HG03378 (cell line): ENCODE measurements around the gene DHRS2.
"Not testable (repeated sequence)": the region's sequence is repeated elsewhere in the genome, so short reads cannot be mapped to it uniquely, and the experiment has no call there.

Experiments used
- ATAC-seq: cut with Tn5 transposase; IDR thresholded peaks from one replicate; pipeline ENCODE4 v1.9.1; 2021; ENCODE audit warnings: mild to moderate bottlenecking, moderate library complexity; ENCODE audit not compliant: unreplicated experiment

DHRS2 gene

DNA sequence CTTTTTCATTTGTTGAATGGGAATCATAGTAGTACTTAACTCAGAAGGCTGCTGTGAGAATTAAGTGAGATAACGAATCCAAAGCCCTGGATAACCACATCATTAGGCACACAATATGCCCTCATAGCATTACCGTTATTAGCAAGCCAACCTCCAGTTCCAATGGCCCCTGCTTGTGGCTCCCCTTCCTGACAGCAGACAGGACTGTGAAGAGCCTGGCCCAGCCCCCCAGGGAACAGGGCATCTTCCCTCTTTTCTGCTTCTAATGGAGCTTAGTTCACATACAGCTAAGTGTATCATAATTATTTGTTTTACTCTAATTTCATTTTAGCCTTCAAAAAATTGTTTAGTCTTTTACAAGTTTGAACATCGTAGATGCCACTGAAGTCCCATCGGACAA lies 39.7 kb downstream of the DHRS2 start:
- no peak for ATAC-seq

DNA sequence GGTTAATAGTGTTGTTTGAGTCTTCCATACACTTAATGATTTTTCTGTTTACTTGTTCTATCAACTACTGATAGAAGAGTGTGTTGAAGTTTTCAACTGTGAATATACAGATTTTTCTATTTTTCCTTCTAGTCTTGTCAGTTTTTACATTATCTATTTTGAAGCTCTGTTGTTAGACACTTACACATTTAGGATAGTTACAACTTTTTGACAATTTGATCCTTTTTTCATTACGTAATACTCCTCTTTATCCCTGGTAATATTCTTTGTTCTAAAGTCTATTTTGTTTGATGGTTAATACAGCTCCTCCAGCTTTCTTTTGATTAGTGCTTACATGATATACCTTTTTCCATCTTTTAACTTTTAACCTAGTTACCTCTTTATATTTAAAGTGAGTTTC lies 45.2 kb downstream of the DHRS2 start:
- ATAC-seq, result no peak

DNA sequence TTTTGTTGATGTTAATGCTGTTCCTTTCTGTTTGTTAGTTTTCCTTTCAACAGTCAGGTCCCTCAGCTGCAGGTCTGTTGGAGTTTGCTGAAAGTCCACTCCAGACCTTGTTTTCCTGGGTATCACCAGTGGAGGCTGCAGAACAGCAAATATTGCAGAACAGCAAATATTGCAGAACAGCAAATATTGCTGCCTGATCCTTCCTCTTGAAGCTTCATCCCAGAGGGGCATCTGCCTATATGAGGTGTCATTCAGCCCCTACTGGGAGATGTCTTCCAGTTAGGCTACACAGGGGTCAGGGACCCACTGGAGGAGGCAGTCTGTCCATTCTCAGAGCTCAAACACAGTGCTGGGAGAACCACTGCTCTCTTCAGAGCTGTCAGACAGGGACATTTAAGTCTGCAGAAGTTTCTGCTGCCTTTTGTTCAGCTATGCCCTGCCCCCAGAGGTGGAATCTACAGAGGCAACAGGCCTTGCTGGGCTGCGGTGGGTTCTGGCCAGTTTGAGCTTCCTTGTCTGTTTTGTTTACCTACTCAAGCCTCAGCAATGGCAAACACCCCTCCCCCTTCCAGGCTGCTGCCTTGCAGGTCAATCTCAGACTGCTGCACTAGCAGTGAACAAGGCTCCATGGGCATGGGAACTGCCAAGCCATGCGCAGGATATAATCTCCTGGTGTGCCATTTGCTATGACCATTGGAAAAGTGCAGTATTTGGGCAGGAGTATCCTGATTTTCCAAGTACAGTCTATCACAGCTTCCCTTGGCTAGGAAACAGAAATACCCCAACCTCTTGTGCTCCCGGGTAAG lies 53.7 kb downstream of the DHRS2 start:
- not testable (repeated sequence) for ATAC-seq

DNA sequence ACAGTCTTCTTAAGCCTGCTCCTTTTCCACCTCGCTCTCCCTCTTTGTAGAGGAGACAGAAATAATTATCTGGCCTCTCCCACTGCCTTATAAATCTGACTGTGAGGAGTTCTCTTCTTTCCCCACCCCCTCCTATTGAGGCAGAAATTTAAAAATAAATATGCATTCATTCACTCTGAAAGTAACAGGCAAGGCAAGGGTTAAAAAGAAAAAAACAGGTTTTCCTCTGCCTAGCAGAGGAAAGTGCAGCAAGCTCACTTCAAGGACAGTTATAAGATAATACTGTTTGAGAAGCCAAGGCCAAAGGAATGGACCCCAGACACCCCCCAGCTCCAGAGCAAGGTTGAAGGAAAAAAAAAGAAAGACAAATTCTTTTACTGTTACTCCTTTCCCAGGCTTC lies 56.3 kb downstream of the DHRS2 start:
- no peak for ATAC-seq

DNA sequence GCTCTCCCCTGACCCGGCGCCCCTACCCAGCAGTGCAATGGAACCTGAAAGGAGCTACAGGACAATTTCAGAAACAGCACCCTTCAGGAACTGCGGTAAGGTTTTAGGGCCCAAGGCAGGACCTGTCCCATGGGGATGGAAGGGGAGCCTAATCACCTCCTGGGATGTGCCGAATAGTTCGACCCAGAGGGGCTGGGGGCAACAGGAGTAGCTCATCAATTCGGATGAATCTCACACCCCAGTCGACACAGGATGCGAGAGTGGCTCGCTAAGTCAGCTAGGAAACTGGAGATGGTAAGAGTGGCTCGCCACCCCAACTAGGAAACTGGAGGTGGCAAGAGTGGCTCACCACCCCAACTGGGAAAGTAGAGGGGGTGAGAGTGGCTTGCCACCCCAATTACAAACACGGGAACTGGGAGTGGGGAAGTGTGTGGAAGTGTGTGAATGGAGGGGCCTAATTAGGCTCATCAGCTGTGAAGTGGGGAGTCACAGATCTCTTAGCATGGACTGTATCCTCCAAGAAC lies 57.1 kb downstream of the DHRS2 start:
- ATAC-seq, result no peak

DNA sequence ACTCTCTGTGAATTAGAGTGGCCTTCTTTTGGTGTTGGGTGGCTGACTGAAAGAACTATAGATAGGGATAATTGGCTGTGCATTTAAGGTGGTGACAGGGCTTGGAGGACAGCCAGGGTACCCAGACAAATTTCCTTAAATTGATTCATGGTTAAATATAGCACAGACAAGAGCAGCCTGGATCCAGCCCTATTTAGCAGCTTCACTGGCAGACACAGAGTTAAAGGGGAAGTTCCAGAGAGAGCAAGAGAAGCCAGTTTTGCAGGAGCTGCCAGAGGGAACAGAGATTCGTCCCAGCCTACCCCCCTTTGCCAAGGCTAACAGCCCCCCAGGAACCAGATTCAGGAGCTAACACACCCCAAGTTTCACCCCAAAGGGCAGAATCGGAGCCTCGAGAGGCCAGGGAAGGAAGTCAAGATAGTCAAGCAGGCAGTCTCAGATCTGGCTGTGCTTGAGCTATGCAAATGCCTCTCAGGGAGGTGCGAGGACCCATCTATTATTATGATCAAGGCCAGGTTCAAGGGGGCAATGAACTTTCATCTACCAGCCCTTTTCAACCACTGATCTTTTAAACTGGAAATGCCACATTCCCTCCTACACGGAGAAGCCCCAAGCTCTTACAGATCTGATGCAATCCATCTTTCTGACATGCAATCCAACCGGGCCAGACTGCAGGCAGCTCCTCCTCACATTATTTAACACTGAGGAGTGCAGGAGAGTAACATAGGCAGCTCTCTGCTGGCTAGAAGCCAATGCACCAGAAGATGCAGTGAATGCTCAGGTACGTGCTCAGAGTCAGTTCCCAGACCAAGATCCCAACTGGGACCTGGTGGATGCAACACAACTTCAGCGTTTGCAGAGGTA lies 58.2 kb downstream of the DHRS2 start:
- ATAC-seq, result no peak
